ENCODE measurements around the gene CCDC150. TPM values are rescaled to one million over a fixed set of nuclear protein-coding genes. Genes with fewer than 3 reads are reported as not detected.

CCDC150 gene
- total and polyA plus RNA-seq, 8 donors = 2.8 to 23.3 (median 13.2) TPM

DNA sequence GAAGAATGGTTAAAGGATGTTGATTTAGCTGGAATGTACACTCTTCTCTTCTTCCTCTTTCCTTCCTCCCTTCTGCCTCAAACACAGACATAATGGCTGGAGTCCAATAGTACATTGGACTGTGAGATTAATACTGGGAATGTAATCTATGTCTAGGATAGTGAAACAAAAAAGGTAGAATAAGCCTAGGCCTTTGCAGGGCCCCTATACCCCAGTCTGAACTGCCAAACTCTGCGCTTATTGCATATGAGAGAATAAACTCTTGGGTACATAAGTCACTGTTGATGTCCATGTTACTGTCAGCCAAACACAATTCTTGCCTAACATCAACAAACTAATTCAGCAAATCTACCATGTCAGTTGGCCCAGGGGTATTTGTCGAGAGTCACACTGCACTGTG, 29.7 kb upstream of the CCDC150 start:
- DNase-seq = no peak
- H3K27ac ChIP-seq = no peak overlapping the region
- intact Hi-C loops (cut with DNase I) = no loop called here
- no peak for ATAC-seq
- H3K4me3 ChIP-seq = no peak overlapping the region
- H3K9me3 ChIP-seq = no peaks in the 10 kb centered on the region
- H3K4me1 ChIP-seq = no peaks in the 10 kb centered on the region
- no peaks in the 10 kb centered on the region for H3K36me3 ChIP-seq
- H3K27me3 ChIP-seq = no peaks in the 10 kb centered on the region
- TF ChIP-seq, protein P1, sequence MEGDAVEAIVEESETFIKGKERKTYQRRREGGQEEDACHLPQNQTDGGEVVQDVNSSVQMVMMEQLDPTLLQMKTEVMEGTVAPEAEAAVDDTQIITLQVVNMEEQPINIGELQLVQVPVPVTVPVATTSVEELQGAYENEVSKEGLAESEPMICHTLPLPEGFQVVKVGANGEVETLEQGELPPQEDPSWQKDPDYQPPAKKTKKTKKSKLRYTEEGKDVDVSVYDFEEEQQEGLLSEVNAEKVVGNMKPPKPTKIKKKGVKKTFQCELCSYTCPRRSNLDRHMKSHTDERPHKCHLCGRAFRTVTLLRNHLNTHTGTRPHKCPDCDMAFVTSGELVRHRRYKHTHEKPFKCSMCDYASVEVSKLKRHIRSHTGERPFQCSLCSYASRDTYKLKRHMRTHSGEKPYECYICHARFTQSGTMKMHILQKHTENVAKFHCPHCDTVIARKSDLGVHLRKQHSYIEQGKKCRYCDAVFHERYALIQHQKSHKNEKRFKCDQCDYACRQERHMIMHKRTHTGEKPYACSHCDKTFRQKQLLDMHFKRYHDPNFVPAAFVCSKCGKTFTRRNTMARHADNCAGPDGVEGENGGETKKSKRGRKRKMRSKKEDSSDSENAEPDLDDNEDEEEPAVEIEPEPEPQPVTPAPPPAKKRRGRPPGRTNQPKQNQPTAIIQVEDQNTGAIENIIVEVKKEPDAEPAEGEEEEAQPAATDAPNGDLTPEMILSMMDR (IDR thresholded peaks at IDR 0.05) = no peak

DNA sequence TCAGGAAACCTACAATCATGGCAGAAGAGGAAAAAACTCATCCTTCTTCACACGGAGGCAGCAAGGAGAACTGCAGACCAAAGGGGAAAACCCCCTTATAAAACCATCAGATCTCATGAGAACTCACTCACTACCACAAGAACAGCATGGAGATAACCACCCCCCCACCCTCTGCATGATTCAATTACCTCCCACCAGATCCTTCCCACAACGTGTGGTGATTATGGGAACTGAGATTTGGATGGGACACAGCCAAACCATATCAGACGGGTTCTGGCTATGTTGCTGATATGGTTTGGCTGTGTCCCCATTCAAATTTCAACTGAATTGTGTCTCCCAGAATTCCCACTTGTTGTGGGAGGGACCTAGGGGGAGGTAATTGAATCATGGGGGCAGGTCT, 28.7 kb upstream of the CCDC150 start:
- Histone ChIP-seq H3K9me3 (no peaks in the 10 kb centered on the region), H3K27me3 (no peaks in the 10 kb centered on the region), H3K4me3 (no peak overlapping the region), H3K27ac (no peak overlapping the region), H3K4me1 (no peaks in the 10 kb centered on the region), H3K36me3 (no peaks in the 10 kb centered on the region)
- no peak for ATAC-seq
- intact Hi-C loops (cut with DNase I) = no loop called here
- no peak for DNase-seq
- TF ChIP-seq, protein P1 (IDR thresholded peaks at IDR 0.05) = no peak

DNA sequence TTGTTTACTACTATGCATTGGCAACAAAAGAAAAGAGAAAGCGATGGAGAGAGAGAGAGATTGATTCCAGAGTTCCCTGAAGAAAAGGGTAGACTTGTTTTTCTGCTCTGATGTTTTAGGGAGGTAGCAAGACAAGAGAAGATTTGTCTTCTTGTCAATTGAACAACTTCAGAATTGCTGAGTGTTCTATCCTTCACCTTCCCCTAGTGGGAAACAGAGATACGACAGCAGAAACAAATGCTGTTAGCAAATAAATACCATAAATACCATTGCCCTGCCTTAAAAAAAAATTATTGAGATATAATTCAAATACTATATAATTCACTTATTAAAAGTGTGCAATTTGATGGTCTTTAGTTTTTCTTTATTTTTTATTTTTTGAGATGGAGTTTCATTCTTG, 26.2 kb upstream of the CCDC150 start:
- TF ChIP-seq, protein P1 (IDR thresholded peaks at IDR 0.05) = no peak
- Histone ChIP-seq H3K27me3 (no peaks in the 10 kb centered on the region), H3K27ac (no peak overlapping the region), H3K36me3 (no peaks in the 10 kb centered on the region), H3K9me3 (no peaks in the 10 kb centered on the region), H3K4me3 (no peak overlapping the region), H3K4me1 (no peaks in the 10 kb centered on the region)
- no peak for DNase-seq
- intact Hi-C loops (cut with DNase I) = no loop called here
- ATAC-seq = no peak

DNA sequence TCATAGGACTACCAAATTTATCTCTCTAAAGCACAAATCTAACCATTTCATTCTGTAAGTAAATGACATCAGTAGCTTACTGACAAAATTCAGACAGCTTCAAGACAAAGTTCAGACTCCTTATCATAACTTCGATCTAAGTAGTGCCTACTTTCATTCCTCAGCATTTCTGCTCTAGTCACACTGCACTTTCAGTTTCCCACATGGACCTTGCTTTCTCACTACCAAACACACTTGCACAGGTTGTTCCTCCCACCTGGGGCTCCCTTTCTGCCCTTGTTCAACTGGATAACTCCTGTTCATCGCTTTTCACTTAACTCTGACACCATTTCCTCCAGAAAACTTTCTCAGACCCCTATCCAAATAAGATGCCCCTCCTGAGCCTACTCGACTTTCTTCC, 22.1 kb upstream of the CCDC150 start:
- Histone ChIP-seq H3K36me3 (no peaks in the 10 kb centered on the region), H3K27ac (no peak overlapping the region), H3K9me3 (no peaks in the 10 kb centered on the region), H3K4me3 (no peak overlapping the region), H3K4me1 (no peaks in the 10 kb centered on the region), H3K27me3 (no peaks in the 10 kb centered on the region)
- TF ChIP-seq, protein P1 (IDR thresholded peaks at IDR 0.05) = no peak
- no peak for ATAC-seq
- intact Hi-C loops (cut with DNase I) = no loop called here
- no peak for DNase-seq

DNA sequence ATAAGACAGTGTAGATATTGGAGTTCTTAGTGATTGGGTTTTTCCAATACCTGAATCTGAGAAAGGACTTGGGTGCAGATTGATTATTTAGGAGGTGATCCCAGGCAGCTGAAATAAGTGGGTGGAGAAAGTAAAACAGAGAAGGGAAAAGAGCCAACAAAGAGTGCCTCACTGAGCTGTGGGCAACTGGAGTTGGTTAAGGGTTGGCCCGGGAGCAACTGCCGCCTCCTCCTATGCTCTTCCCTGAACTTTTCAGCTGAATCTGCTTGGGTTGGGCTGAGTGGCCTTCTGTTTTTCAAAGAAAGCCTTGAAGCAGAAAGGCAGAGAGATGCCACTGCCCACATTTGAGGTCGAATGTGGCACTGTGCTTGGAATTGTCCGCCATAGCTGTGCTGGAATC, 20.9 kb upstream of the CCDC150 start:
- no peaks in the 10 kb centered on the region for H3K4me1 ChIP-seq
- H3K27me3 ChIP-seq = no peaks in the 10 kb centered on the region
- no peak for ATAC-seq

More for the DNA sequence above, 20.9 kb upstream of the CCDC150 start:
- intact Hi-C loops (cut with DNase I) = no loop called here
- no peak overlapping the region for H3K4me3 ChIP-seq
- no peaks in the 10 kb centered on the region for H3K9me3 ChIP-seq
- H3K27ac ChIP-seq = no peak overlapping the region
- no peak for DNase-seq
- H3K36me3 ChIP-seq = no peaks in the 10 kb centered on the region
- TF ChIP-seq, protein P1 (IDR thresholded peaks at IDR 0.05) = no peak
